B cell (primary cell): ENCODE data around the gene PCDH15. TPM values are rescaled to one million over a fixed set of nuclear protein-coding genes. Genes with fewer than 3 reads are reported as not detected.

Experiments
- ATAC-seq: fragments of 200-7000 bp; cut with Tn5 transposase; one replicate; pipeline ENCODE4 v1.10.0; 2021; ENCODE audit warnings: low read depth, mild to moderate bottlenecking, moderate number of reproducible peaks, moderate library complexity
- CTCF ChIA-PET: fragments of 350-600 bp; sonication (Branson Sonifier 250); formaldehyde crosslinking; loops from one replicate; lab custom pipeline; 2021; ENCODE audit warnings: antibody characterized with exemption, inconsistent platforms; lab: Charles Lee
- POLR2A ChIA-PET: fragments of 350-600 bp; sonication (Branson Sonifier 250); formaldehyde crosslinking; loops from one replicate; lab custom pipeline; 2021; ENCODE audit warnings: antibody characterized with exemption; lab: Charles Lee
- DNase-seq: peaks from one replicate; pipeline ENCODE4 v3.0.0; 2013
- H2AFZ ChIP-seq: 2 replicates; pipeline ENCODE4 v1.6.1; 2012; ENCODE audit warnings: mild to moderate bottlenecking, low read depth, low read length; ENCODE audit not compliant: insufficient read depth, poor library complexity, severe bottlenecking
- H3K27ac ChIP-seq, 2 donors: 1 replicate in 1 of 2; 2 replicates in 1 of 2; pipeline ENCODE4 v1.5.1; 2012 to 2013; ENCODE audit warnings: low read length in 2 of 2, mild to moderate bottlenecking in 2 of 2, moderate library complexity in 1 of 2
- H3K27me3 ChIP-seq, 4 experiments: fragments of 200-600 bp in 1 of 4; sonication (generic) in 1 of 4; replicated peaks in 1 of 4; 1 replicate in 2 of 4; 2 replicates in 2 of 4; pipeline versions ENCODE4 v1.6.1 to v1.7.0; 2013 to 2016; ENCODE audit warnings: low read length in 3 of 4, mild to moderate bottlenecking in 2 of 4, mixed read lengths in 1 of 4, moderate library complexity in 1 of 4; ENCODE audit not compliant: insufficient read depth in 4 of 4, control insufficient read depth in 3 of 4; ENCODE audit errors: control extremely low read depth in 1 of 4
- H3K36me3 ChIP-seq, 2 experiments: replicated peaks in 1 of 2; 1 replicate in 1 of 2; 2 replicates in 1 of 2; pipeline versions ENCODE4 v1.6.1 to v1.7.1; 2013; ENCODE audit warnings: low read length in 1 of 2; ENCODE audit not compliant: insufficient read depth in 2 of 2, control insufficient read depth in 1 of 2; ENCODE audit errors: control extremely low read depth in 1 of 2, extremely low read depth in 1 of 2
- H3K4me1 ChIP-seq, 2 donors: fragments of 200-600 bp in 1 of 2; sonication (generic) in 1 of 2; 1 replicate in 1 of 2; 2 replicates in 1 of 2; pipeline versions ENCODE4 v1.5.1 to v1.6.1; 2013 to 2017; ENCODE audit warnings: low read length in 2 of 2; ENCODE audit not compliant: control insufficient read depth in 2 of 2, insufficient read depth in 2 of 2
- H3K4me2 ChIP-seq: replicated peaks from 2 replicates; pipeline ENCODE3; 2012; ENCODE audit warnings: mild to moderate bottlenecking, low read depth, low read length; ENCODE audit not compliant: poor library complexity, severe bottlenecking
- H3K4me3 ChIP-seq, 5 experiments: fragments of 200-600 bp in 1 of 5; sonication (generic) in 1 of 5; 1 replicate in 3 of 5; 2 replicates in 2 of 5; pipeline versions ENCODE4 v1.5.1 to v1.7.0; 2011 to 2016; ENCODE audit warnings: low read length in 4 of 5, mild to moderate bottlenecking in 4 of 5, low read depth in 2 of 5, control low read depth in 1 of 5, moderate library complexity in 1 of 5; ENCODE audit not compliant: insufficient read depth in 1 of 5; ENCODE audit errors: control extremely low read depth in 1 of 5, extremely low read depth in 1 of 5
- H3K79me2 ChIP-seq: fragments of 200-600 bp; sonication (generic); one replicate; pipeline ENCODE4 v1.6.0; 2016; ENCODE audit warnings: low read length; ENCODE audit not compliant: control insufficient read depth, insufficient read depth
- H3K9ac ChIP-seq: fragments of 200-600 bp; sonication (generic); 2 replicates; pipeline ENCODE4 v1.6.1; 2017; ENCODE audit warnings: mild to moderate bottlenecking, low read length, moderate library complexity
- H3K9me3 ChIP-seq, 3 donors: one replicate each; pipeline versions ENCODE4 v1.6.1 to v1.7.1; 2013; ENCODE audit warnings: low read length in 2 of 3; ENCODE audit not compliant: control insufficient read depth in 2 of 3, insufficient read depth in 1 of 3; ENCODE audit errors: control extremely low read depth in 1 of 3
- H4K20me1 ChIP-seq: 2 replicates; pipeline ENCODE4 v1.6.0; 2012; ENCODE audit warnings: mild to moderate bottlenecking, low read length; ENCODE audit not compliant: insufficient read depth, control insufficient read depth, poor library complexity, severe bottlenecking
- H3K27ac Mint-ChIP-seq: one replicate; pipeline ENCODE4 v1.8.0; 2021; ENCODE audit warnings: mixed read lengths
- H3K27me3 Mint-ChIP-seq: one replicate; pipeline ENCODE4 v1.8.0; 2021; ENCODE audit warnings: mixed read lengths
- H3K4me1 Mint-ChIP-seq: one replicate; pipeline ENCODE4 v1.8.0; 2021; ENCODE audit warnings: mixed read lengths
- H3K4me3 Mint-ChIP-seq: one replicate; pipeline ENCODE4 v1.8.0; 2021; ENCODE audit warnings: mixed read lengths
- H3K9me3 Mint-ChIP-seq: one replicate; pipeline ENCODE4 v1.8.0; 2022; ENCODE audit warnings: mixed read lengths; ENCODE audit not compliant: insufficient read depth
- CTCF ChIP-seq: fragments of 200-600 bp; IDR thresholded peaks from one replicate; pipeline ENCODE4 v1.8.0; 2022; ENCODE audit warnings: antibody characterized with exemption, mild to moderate bottlenecking
- EZH2 ChIP-seq: IDR thresholded peaks from 2 replicates; pipeline ENCODE4 v1.6.1; 2012; ENCODE audit warnings: borderline replicate concordance, low read depth, mild to moderate bottlenecking, moderate library complexity, low read length; ENCODE audit not compliant: insufficient read depth, poor library complexity, severe bottlenecking
- WGBS: methylation state at CpG from one replicate; pipeline ENCODE4 v1.1.5; 2013; ENCODE audit warnings: missing lambda C conversion rate; ENCODE audit not compliant: insufficient coverage; 5-methylcytosine and 5-hydroxymethylcytosine counted together
- intact Hi-C: fragments of 100-400 bp; cut with micrococcal nuclease; formaldehyde crosslinking; loops from one replicate; pipeline ENCODE4 v1.10.0; 2022
- polyA plus RNA-seq: library from polyadenylated mRNA; depleted of rRNA; stranded (reverse); fragments of >200 nt; gene quantifications from 2 replicates; pipeline ENCODE4 v1.2.3, GENCODE V29; 2012
- total RNA-seq, 2 donors: library from RNA; stranded (reverse); fragments of 120-200 nt in 1 of 2; gene quantifications; 1 replicate in 1 of 2; 2 replicates in 1 of 2; pipeline versions ENCODE4 v1.2.3 to v1.2.4, GENCODE V29; 2013 to 2022

PCDH15 gene
- total and polyA plus RNA-seq, 2 donors (not counting 1 experiment from before 2014, with no cell fraction given): not detected

GRCh38 chr10:53990799-53991238 lies 810.2 kb downstream of the PCDH15 start:
- Histone ChIP-seq H3K79me2 (no peaks in the 10 kb centered on the region), H3K27ac (no peak overlapping the region), H2AFZ (no peak overlapping the region), H3K27me3 (no peaks in the 10 kb centered on the region), H3K9me3 (peaks cover 0 to 10% (median 2%) of the 10 kb centered on the region in 3 donors), H3K9ac (no peak overlapping the region), H4K20me1 (no peaks in the 10 kb centered on the region), H3K4me3 (no peak overlapping the region), H3K4me1 (no peaks in the 10 kb centered on the region), H3K36me3 (no peaks in the 10 kb centered on the region), H3K4me2 (no peak overlapping the region)
- Mint-ChIP-seq H3K27me3 (no peaks in the 10 kb centered on the region), H3K4me3 (no peak overlapping the region), H3K4me1 (no peaks in the 10 kb centered on the region), H3K27ac (no peak overlapping the region), H3K9me3 (no peaks in the 10 kb centered on the region)
- no peak for DNase-seq
- ATAC-seq: no peak
- no peak for TF ChIP-seq EZH2
- TF ChIP-seq CTCF: no peak
- 91% methylated on average over 25 of the region's 28 CpGs for WGBS
- ChIA-PET CTCF (no interaction called here), POLR2A (no interaction called here)
- intact Hi-C loops: no loop called here

- CTCF ChIA-PET: no interaction called here
- WGBS: no CpG with 5 or more reads among the region's 3 CpGs
Measured at GRCh38 chr10:53983431-53983830, 817.6 kb downstream of the PCDH15 start.

More at GRCh38 chr10:53983431-53983830, 817.6 kb downstream of the PCDH15 start:
- DNase-seq: no peak
- no peaks in the 10 kb centered on the region for H3K4me1 Mint-ChIP-seq
- no peak overlapping the region for H3K9ac ChIP-seq
- peaks cover under 1 to 3% (median 1%) of the 10 kb centered on the region in 3 donors for H3K9me3 ChIP-seq
- intact Hi-C loops: no loop called here
- H3K27me3 ChIP-seq: no peaks in the 10 kb centered on the region
- ATAC-seq: no peak
- H3K9me3 Mint-ChIP-seq: no peaks in the 10 kb centered on the region
- H4K20me1 ChIP-seq: no peaks in the 10 kb centered on the region
- no peak overlapping the region for H3K27ac ChIP-seq
- H2AFZ ChIP-seq: no peak overlapping the region
- no peak overlapping the region for H3K4me3 ChIP-seq
- TF ChIP-seq CTCF (no peak), EZH2 (no peak)
- H3K4me2 ChIP-seq: no peak overlapping the region
- no peak overlapping the region for H3K27ac Mint-ChIP-seq
- H3K27me3 Mint-ChIP-seq: no peaks in the 10 kb centered on the region
- H3K79me2 ChIP-seq: no peaks in the 10 kb centered on the region
- H3K4me1 ChIP-seq: no peaks in the 10 kb centered on the region
- H3K4me3 Mint-ChIP-seq: no peak overlapping the region
- POLR2A ChIA-PET: no interaction called here
- H3K36me3 ChIP-seq: no peaks in the 10 kb centered on the region
